HG03575 (cell line): ENCODE results near the gene CDK2.
"Not testable (repeated sequence)": the region's sequence is repeated elsewhere in the genome, so short reads cannot be mapped to it uniquely, and the experiment has no call there.

ENCODE experiments used
- ATAC-seq: cut with Tn5 transposase; IDR thresholded peaks from one replicate; pipeline ENCODE4 v1.9.1; 2021; ENCODE audit not compliant: unreplicated experiment, insufficient number of reproducible peaks, low FRiP score; ENCODE audit errors: extremely low read depth

CDK2 gene

GRCh38 chr12:55973599-55974307, 7.1 kb downstream of the CDK2 start, which contains the start of gene RAB5B:
Gene RAB5B, plus strand, starts transcription at chr12:55974078. Its CDS starts 12,883 bp downstream, at chr12:55986961.
- ATAC-seq, result peak; percentile 90

- no peak for ATAC-seq
Measured at GRCh38 chr12:55974308-55974730, 7.7 kb downstream of the CDK2 start.

GRCh38 chr12:55978393-55978792, 11.8 kb downstream of the CDK2 start:
- ATAC-seq, result no peak

DNA sequence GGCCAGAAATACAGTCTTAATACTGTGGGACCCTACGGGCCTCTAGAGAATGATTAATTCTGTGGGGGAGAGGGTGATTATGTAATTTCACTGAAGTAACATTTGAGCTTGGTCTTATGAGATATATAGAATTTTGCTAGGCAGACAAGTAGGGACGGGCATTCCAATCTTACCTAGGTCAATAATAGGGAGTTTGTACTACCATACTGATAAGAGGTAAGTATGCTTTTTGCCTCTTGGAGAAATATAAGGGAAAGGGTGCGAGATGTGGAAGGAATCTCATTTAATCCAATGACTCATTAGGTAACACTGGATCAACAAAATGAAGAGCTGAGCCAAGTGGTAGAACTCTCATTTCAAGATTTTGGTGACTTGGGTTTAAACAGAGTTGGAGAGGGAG, 12.4 kb downstream of the CDK2 start:
- no peak for ATAC-seq

DNA sequence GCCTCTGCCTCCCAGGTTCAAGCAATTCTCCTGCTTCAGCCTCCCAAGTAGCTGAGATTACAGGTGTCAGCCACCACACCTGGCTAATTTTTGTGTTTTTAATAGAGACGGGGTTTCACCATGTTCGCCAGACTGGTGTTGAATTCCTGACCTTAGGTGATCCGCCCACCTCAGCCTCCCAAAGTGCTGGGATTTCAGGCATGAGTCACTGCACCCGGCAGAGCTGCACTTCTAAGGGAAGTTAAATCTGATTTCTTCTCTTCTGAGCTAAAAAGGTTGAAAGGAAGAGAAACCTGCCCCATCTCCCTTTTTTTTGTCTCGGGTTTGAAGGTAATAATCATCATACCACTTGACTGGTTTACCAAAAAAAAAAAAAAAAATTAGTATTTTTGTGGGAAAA, 15.3 kb downstream of the CDK2 start:
- ATAC-seq, result not testable (repeated sequence)

GRCh38 chr12:55982319-55982936, 15.8 kb downstream of the CDK2 start:
- ATAC-seq, result no peak

GRCh38 chr12:55983232-55983842, 16.7 kb downstream of the CDK2 start:
- ATAC-seq, result no peak

DNA sequence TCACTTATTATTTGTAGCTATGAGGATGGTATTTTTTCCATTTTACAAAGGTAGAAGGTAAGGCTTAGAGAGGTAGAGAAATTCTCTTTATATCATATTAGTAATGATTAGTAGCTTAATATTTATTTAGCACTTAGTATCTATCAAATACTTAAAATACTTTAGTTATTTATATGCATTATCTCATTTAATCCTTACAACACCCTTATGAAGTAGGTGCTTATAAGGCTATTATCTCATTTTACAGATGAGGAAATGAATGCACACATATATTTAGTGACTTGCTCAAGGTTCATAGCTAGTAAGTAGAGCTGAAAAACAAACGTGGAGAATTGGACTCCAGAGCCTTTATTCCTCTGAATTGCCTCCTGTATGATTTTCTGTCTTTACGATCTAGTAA, 18.2 kb downstream of the CDK2 start:
- ATAC-seq, result no peak

DNA sequence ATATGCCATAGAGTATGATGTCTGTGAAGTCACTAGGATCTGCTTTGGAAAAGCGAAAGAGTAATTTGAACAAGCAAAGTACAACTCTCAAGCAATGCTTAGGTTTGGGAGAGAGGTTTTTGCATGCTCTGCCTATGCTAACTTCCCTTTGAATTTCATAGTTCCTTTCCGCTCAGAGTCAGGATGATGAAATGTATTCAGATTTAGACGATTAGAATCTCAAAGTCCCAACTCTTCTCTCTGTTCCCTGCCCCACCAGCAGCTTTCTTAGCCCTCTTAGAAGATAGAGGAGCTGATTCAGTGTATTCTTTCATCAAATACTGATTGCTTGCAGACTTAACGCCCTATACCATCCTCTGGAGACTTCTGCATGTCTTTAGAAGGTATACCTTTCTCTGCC, 18.7 kb downstream of the CDK2 start:
- ATAC-seq, result no peak

GRCh38 chr12:55985976-55986375, 19.3 kb downstream of the CDK2 start:
- ATAC-seq, result not testable (repeated sequence)

DNA sequence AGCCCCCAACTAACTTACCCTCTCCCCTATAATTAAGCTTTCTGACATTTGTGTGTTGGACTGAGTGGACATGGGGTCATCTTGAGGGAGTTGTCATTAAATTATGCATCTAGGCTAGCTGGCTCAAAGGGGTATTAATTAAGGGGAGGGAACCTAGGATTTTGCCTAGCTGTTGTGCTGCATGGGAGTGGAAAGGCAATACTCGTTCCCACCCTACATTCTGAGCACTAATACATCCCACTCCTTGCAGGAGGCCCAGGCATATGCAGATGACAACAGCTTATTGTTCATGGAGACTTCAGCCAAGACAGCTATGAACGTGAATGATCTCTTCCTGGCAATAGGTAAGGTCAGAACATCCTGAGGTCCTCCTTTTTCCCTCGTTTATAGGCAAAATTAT, 24.5 kb downstream of the CDK2 start:
- ATAC-seq, result no peak

- ATAC-seq, result no peak
Measured at GRCh38 chr12:55993230-55993853, 26.7 kb downstream of the CDK2 start.

DNA sequence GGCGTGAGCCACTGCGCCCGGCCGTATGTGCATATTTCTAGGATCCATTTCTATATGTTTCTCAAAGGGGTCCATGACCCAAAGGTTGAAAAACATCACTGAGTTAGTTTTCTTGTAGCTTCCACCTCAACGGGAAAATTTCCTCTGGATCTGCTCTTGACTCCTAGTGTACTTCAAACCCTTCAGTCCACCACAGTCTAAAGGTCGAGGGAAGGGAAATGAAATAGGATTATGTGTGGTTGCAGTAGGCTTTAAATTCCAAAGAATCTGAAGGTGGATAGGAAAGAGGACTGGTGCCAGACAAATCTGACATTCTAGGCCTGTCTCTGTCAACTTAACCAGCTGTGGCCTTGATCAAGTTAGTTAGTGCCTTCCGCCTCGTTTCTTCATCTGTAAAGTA, 28.7 kb downstream of the CDK2 start:
- ATAC-seq, result no peak

DNA sequence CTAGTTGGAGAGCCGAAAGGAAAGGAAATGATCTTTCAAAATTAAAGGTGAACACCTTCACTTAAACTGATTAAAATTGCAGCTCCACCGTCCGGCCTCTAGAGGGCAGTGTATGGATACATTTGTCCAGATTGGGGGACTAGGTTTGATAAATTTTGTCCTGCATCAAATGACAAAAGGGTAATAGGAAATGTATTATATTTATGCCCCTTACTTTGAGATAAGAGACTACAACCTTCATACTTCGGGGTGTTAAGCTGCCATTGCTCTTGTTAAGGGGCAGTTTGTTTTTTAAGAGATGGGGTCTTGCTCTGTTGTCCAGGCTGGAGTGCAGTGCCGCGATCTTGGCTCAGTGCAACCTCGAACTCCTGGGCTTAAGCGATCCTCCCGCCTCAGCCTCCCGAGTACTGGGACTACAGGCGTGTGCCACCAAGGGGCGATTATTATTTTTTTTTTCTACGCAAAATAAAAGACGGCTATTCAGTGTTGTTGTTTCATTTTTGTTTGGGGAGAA, 29.6 kb downstream of the CDK2 start:
- no peak for ATAC-seq

- ATAC-seq, result no peak
Measured at GRCh38 chr12:55996715-55997534, 30.3 kb downstream of the CDK2 start, which contains the start of gene SUOX. Gene SUOX, plus strand, starts transcription at chr12:55997276. Its CDS starts 4,946 bp downstream, at chr12:56002222.

GRCh38 chr12:55997535-55997859, 30.9 kb downstream of the CDK2 start:
- ATAC-seq, result no peak

DNA sequence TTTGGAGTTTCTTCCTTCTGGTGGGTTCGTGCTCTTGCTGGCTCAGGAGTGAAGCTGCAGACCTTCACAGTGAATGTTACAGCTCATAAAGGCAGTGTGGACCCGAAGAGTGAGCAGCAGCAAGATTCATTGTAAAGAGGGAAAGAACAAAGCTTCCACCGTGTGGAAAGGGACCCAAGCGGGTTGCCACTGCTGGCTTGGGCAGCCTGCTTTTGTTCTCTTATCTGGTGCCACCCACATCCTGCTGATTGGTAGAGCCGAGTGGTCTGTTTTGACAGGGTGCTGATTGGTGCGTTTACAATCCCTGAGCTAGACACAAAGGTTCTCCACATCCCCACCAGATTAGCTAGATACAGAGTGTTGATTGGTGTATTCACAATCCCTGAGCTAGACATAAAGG, 32.9 kb downstream of the CDK2 start:
- ATAC-seq, result not testable (repeated sequence)

- not testable (repeated sequence) for ATAC-seq
Measured at GRCh38 chr12:55999999-56000540, 33.4 kb downstream of the CDK2 start.
